Measurements from ENCODE around the gene PCDHGA6.
"Not testable (repeated sequence)": the region's sequence is repeated elsewhere in the genome, so short reads cannot be mapped to it uniquely, and the experiment has no call there.

The PCDHGA6 gene

DNA sequence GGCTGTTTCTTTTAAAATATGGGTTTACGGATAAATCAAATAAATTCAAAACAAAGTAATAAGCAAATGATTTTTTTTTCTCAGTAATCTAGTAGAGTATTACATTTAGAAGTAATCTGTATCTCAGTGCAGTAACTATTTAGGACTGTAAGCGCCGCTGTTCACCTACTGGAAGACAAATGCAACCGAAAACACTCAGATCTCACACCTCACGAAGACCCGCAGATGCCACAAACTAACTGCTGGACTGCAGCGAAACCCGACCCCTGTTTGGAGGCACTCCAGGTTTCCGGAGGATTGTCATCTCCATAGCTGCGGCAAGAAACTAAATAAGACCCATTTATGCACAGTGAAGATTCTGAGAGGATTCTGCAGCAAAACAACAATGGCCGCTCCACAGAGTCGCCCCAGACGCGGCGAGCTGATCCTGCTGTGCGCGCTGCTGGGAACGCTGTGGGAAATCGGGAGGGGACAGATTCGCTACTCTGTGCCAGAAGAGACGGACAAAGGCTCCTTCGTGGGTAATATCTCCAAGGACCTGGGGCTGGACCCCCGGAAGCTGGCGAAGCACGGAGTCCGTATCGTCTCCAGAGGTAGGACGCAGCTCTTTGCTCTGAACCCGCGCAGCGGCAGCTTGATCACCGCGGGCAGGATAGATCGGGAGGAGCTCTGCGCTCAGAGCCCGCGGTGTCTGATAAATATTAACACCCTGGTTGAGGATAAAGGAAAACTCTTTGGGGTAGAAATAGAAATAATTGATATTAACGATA is 18.9 kb downstream of the PCDHGA6 start, which contains the start of gene PCDHGA8:
PCDHGA8 (plus strand) TSS at position 205 of the 770 bp plus-strand sequence; CDS start at position 386, 181 bp downstream.
- no peak for DNase-seq (ENCODE audit: low spot score)

DNA sequence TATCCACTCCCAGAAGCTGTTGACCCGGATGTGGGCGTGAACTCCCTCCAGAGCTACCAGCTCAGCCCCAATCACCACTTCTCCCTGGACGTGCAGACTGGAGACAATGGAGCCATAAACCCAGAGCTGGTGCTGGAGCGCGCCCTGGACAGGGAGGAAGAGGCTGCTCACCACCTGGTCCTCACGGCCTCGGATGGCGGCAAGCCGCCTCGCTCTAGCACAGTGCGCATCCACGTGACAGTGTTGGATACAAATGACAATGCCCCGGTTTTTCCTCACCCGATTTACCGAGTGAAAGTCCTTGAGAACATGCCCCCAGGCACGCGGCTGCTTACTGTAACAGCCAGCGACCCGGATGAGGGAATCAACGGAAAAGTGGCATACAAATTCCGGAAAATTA is 19.6 kb downstream of the PCDHGA6 start:
- no peak for DNase-seq (ENCODE audit: low spot score)

DNA sequence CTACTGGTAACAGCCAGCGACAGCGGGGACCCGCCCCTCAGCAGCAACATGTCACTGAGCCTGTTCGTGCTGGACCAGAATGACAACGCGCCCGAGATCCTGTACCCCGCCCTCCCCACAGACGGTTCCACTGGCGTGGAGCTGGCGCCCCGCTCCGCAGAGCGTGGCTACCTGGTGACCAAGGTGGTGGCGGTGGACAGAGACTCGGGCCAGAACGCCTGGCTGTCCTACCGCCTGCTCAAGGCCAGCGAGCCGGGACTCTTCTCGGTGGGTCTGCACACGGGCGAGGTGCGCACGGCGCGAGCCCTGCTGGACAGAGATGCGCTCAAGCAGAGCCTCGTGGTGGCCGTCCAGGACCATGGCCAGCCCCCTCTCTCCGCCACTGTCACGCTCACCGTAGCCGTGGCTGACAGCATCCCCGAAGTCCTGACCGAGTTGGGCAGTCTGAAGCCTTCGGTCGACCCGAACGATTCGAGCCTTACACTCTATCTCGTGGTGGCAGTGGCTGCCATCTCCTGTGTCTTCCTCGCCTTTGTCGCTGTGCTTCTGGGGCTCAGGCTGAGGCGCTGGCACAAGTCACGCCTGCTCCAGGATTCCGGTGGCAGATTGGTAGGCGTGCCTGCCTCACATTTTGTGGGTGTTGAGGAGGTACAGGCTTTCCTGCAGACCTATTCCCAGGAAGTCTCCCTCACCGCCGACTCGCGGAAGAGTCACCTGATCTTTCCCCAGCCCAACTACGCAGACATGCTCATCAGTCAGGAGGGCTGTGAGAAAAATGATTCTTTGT is 20.9 kb downstream of the PCDHGA6 start:
- DNase-seq (ENCODE audit: low spot score) = not testable (repeated sequence)

DNA sequence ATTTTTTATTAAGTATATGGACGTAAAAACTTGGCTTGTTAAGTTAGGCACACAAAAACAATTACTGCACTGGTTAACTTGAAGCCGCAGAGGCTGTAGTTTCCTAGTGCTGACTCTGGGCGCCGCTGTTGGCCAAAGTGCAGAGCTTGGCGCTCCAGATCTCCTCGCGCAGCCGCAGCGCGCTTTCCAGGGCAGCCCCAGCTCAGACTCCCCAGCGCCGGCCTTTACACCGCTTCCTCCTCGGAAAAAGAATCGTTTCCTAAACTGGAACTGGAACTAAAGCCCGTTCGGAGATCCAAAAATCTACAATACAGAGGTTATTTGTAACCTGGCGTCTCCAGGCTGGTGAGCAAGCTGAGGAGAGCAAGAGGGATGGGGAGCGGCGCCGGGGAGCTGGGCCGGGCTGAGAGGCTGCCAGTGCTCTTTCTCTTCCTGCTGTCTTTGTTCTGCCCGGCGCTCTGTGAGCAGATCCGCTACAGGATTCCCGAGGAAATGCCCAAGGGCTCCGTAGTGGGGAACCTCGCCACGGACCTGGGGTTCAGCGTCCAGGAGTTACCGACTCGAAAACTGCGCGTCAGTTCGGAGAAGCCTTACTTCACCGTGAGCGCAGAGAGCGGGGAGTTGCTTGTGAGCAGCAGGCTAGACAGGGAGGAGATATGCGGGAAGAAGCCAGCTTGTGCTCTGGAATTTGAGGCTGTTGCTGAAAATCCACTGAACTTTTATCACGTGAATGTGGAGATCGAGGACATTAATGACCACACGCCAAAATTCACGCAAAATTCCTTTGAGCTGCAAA is 24.3 kb downstream of the PCDHGA6 start, which contains the start of gene PCDHGB5:
PCDHGB5 (plus strand) TSS at position 192 of the 796 bp plus-strand sequence; CDS start at position 373, 181 bp downstream.
- DNase-seq (ENCODE audit: low spot score) = peak; percentile 66

DNA sequence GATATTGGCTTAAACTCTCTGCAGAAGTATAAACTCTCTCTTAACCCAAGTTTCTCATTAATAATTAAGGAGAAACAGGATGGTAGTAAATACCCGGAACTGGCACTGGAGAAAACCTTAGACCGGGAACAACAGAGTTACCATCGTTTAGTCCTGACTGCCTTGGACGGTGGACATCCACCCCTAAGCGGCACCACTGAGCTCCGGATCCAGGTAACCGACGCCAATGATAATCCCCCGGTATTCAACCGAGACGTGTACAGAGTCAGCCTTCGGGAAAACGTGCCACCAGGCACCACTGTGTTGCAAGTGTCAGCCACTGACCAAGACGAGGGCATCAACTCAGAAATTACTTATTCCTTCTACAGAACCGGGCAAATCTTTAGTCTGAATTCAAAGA is 24.9 kb downstream of the PCDHGA6 start:
- DNase-seq (ENCODE audit: low spot score) = no peak

DNA sequence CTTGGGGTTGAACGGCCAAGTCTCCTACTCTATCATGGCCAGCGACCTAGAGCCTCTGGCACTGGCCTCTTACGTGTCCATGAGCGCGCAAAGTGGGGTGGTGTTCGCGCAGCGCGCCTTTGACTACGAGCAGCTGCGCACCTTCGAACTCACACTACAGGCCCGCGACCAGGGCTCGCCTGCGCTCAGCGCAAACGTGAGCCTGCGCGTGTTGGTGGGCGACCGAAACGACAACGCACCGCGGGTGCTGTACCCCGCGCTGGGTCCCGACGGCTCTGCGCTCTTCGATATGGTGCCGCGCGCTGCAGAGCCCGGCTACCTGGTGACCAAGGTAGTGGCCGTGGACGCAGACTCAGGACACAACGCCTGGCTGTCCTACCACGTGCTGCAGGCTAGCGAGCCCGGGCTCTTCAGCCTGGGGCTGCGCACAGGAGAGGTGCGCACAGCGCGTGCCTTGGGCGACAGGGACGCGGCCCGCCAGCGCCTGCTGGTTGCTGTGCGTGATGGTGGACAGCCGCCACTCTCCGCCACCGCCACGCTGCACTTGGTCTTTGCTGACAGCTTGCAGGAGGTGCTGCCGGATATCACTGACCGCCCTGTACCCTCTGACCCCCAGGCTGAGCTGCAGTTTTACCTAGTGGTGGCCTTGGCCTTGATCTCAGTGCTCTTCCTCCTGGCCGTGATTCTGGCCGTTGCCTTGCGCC is 26.0 kb downstream of the PCDHGA6 start:
- no peak for DNase-seq (ENCODE audit: low spot score)

DNA sequence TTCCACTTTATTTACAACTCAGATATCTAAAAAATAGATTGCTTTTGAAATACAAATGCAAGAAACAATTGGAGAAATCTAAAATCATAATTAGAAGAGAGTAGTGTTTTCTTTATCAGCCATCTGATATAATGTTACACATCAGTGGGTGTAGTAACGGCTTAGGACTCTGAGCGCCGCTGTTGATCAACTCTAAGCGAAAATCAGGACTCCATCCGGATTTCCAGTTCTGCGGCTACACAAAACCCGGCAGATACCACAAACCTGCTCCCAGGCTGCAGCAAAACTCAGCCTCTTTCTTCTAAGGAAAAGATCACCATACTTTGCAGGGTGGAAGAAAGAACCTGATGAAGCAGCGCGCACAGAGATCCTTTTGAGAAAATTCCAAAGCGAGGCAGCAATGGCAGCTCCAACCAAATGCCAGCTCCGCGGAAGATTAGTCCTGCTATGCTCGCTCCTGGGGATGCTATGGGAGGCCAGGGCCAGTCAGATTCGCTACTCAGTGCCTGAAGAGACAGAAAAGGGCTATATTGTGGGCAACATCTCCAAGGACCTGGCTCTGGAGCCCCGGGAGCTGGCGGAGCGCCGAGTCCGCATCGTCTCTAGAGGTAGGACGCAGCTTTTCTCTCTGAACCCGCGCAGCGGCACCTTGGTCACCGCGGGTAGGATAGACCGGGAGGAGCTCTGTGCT is 29.0 kb downstream of the PCDHGA6 start, which contains the start of gene PCDHGA9:
PCDHGA9 (plus strand) TSS at position 226 of the 691 bp plus-strand sequence; CDS start at position 401, 175 bp downstream.
- DNase-seq (ENCODE audit: low spot score) = peak; percentile 70

DNA sequence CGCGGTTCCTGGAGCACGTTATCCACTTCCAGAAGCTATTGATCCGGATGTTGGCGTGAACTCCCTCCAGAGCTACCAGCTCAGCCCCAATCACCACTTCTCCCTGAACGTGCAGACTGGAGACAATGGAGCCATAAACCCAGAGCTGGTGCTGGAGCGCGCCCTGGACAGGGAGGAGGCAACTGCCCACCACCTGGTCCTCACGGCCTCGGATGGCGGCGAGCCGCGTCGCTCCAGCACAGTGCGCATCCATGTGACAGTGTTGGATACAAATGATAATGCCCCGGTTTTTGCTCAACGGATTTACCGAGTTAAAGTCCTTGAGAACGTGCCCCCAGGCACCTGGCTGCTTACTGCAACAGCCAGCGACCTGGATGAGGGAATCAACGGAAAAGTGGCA is 29.7 kb downstream of the PCDHGA6 start:
- no peak for DNase-seq (ENCODE audit: low spot score)

DNA sequence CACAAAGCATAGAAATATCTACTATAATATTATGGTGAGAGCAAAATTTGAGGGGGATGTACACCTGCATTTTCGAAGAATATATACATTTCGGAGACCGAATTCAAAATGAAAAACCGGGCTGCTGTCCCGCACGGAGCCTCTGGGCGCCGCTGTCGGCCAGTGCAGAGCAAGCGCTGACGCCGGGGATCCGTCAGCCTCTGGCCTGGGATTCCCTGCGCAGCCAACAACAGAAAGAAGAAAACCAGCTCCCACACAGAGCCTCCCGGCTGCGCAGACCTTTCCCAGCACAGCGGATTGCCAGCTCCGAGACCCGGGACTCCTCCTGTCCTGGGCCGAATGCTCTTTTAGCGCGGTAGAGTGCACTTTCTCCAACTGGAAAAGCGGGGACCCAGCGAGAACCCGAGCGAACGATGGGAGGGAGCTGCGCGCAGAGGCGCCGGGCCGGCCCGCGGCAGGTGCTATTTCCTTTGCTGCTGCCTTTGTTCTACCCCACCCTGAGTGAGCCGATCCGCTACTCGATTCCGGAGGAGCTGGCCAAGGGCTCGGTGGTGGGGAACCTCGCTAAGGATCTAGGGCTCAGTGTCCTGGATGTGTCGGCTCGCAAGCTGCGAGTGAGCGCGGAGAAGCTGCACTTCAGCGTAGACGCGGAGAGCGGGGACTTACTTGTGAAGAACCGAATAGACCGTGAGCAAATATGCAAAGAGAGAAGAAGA is 34.3 kb downstream of the PCDHGA6 start, which contains the start of gene PCDHGB6:
PCDHGB6 (plus strand) TSS at position 232 of the 716 bp plus-strand sequence; CDS start at position 414, 182 bp downstream.
- DNase-seq (ENCODE audit: low spot score) = not testable (repeated sequence)

DNA sequence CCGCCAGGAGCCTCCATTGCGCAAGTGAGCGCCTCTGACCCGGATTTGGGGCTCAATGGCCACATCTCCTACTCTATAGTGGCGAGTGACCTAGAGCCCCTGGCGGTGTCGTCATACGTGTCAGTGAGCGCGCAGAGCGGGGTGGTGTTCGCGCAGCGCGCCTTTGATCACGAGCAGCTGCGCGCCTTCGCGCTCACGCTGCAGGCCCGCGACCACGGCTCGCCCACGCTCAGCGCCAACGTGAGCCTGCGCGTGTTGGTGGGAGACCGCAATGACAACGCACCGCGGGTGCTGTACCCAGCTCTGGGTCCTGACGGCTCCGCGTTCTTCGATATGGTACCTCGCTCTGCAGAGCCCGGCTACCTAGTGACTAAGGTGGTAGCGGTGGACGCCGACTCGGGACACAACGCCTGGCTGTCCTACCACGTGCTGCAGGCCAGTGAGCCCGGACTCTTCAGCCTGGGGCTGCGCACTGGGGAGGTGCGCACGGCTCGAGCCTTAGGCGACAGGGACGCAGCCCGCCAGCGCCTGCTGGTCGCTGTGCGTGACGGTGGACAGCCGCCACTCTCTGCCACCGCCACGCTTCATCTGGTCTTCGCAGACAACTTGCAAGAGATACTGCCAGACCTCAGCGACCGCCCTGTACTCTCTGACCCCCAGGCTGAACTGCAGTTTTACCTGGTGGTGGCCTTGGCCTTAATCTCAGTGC is 36.1 kb downstream of the PCDHGA6 start:
- no peak for DNase-seq (ENCODE audit: low spot score)

DNA sequence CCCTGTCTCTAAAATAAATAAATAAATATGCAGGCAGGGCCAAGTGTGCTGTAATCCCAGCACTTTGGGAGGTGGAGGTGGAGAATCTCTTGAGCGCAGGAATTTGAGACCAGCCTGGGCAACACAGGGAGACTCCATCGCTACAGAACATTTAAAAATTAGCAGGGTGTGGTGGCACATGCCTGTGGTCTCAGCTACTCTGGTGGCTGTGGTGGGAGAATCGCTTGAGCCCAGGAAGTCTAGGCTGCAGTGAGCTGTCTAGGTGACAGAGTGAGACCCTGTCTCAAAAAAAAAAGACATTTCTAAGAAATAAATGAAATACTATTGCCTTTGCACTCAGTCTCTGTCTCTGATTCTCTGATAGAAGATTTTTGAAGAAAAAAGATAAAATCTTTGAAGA is 37.9 kb downstream of the PCDHGA6 start:
- DNase-seq (ENCODE audit: low spot score) = no peak

DNA sequence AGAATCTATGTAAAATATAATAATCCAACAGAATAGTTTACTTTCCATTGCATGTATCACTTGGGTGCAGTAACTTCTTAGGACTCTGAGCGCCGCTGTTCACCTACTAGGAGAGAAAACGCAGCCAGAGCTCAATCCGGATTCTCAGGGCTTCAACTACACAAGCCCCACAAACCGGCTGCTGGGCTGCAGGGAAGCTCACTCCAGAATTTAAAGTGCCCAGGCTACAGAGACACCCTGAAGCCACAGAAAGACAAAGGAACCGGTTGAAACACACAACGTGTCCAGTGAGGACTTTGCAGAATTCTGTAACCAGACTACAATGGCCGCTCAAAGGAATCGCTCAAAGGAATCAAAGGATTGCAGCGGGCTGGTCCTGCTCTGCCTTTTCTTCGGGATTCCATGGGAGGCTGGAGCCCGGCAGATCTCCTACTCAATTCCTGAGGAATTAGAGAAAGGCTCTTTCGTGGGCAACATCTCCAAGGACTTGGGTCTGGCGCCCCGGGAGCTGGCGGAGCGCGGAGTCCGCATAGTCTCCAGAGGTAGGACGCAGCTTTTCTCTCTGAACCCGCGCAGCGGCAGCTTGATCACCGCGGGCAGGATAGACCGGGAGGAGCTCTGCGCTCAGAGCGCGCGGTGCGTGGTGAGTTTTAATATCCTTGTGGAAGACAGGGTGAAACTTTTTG is 39.3 kb downstream of the PCDHGA6 start, which contains the start of gene PCDHGA10:
PCDHGA10 (plus strand) TSS at position 134 of the 686 bp plus-strand sequence; CDS start at position 323, 189 bp downstream.
- peak; percentile 81 for DNase-seq (ENCODE audit: low spot score)

DNA sequence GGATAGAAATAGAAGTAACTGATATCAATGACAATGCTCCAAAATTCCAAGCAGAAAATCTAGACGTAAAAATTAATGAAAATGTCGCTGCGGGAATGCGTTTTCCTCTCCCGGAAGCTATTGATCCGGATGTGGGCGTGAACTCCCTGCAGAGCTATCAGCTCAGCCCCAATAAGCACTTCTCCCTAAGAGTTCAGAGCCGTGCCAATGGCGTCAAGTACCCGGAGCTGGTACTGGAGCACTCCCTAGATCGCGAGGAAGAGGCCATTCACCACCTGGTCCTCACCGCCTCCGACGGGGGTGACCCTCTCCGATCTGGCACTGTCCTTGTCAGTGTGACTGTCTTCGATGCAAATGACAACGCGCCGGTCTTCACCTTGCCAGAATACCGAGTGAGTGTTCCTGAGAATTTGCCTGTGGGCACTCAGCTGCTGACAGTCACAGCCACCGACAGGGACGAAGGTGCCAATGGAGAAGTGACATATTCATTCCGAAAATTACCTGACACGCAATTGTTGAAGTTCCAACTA is 39.9 kb downstream of the PCDHGA6 start:
- DNase-seq (ENCODE audit: low spot score) = no peak

DNA sequence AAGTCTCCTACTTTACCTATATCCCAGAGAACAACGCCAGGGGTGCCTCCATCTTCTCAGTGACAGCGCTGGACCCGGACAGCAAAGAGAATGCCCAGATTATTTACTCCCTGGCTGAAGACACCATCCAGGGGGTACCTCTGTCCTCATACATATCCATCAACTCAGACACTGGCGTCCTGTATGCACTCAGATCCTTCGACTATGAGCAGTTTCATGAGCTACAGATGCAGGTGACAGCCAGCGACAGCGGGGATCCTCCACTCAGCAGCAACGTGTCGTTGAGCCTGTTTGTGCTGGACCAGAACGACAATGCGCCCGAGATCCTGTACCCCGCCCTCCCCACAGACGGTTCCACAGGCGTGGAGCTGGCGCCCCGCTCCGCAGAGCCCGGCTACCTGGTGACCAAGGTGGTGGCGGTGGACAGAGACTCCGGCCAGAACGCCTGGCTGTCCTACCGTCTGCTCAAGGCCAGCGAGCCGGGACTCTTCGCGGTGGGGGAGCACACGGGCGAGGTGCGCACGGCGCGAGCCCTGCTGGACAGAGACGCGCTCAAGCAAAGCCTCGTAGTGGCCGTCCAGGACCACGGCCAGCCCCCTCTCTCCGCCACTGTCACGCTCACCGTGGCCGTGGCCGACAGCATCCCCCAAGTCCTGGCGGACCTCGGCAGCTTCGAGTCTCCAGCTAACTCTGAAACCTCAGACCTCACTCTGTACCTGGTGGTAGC is 41.0 kb downstream of the PCDHGA6 start:
- not testable (repeated sequence) for DNase-seq (ENCODE audit: low spot score)

DNA sequence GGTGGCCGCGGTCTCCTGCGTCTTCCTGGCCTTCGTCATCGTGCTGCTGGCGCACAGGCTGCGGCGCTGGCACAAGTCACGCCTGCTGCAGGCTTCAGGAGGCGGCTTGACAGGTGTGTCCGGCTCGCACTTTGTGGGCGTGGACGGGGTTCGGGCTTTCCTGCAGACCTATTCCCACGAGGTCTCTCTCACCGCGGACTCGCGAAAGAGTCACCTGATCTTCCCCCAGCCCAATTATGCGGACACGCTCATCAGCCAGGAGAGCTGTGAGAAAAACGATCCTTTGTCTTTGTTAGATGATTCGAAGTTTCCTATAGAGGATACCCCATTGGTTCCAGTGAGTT is 41.6 kb downstream of the PCDHGA6 start:
- DNase-seq (ENCODE audit: low spot score) = not testable (repeated sequence)

DNA sequence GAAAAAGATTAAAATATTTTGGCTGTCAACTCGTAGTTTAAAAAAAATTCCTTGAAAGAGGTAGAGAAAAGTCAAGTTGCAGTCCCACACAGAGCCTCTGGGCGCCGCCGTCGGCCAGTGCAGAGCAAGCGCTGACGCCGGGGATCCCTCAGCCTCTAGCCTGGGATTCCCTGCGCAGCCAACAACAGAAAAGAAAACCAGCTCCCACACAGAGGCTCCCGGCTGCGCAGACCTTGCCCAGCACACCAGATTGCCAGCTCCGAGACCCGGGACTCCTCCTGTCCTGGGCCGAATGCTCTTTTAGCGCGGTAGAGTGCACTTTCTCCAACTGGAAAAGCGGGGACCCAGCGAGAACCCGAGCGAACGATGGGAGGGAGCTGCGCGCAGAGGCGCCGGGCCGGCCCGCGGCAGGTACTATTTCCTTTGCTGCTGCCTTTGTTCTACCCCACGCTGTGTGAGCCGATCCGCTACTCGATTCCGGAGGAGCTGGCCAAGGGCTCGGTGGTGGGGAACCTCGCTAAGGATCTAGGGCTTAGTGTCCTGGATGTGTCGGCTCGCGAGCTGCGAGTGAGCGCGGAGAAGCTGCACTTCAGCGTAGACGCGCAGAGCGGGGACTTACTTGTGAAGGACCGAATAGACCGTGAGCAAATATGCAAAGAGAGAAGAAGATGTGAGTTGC is 43.9 kb downstream of the PCDHGA6 start, which contains the start of gene PCDHGB7:
PCDHGB7 (plus strand) TSS at position 184 of the 679 bp plus-strand sequence; CDS start at position 367, 183 bp downstream.
- DNase-seq (ENCODE audit: low spot score) = peak; percentile 78
